Mucosa of descending colon (tissue), 3 donors: ENCODE data around the gene SH3TC2. TPM values are rescaled to one million over a fixed set of nuclear protein-coding genes. Genes with fewer than 3 reads are reported as not detected.

Source experiments
- ATAC-seq: fragments of 200-7000 bp; cut with Tn5 transposase; one replicate; pipeline ENCODE4 v1.9.1; 2020; ENCODE audit warnings: mild to moderate bottlenecking, moderate library complexity
- DNase-seq, 3 donors: peaks; one replicate each; pipeline ENCODE4 v3.0.0-alpha.2; 2020
- H3K36me3 ChIP-seq: fragments of 200-600 bp; one replicate; pipeline ENCODE4 v1.8.0; 2021; ENCODE audit warnings: low read depth, mild to moderate bottlenecking
- H3K4me1 ChIP-seq: fragments of 200-600 bp; one replicate; pipeline ENCODE4 v1.8.0; 2021; ENCODE audit warnings: low read depth, mild to moderate bottlenecking
- H3K4me3 ChIP-seq: fragments of 200-600 bp; one replicate; pipeline ENCODE4 v1.8.0; 2021; ENCODE audit warnings: mild to moderate bottlenecking
- H3K9me3 ChIP-seq: fragments of 200-600 bp; one replicate; pipeline ENCODE4 v1.8.0; 2021; ENCODE audit warnings: mild to moderate bottlenecking
- intact Hi-C, 2 donors: fragments of 100-400 bp; cut with DNase I in 1 of 2; cut with micrococcal nuclease in 1 of 2; formaldehyde crosslinking; loops; one replicate each; pipeline versions ENCODE4 v1.11.0 to v1.11.1; 2022; cut with DNase I, micrococcal nuclease
- total RNA-seq, 3 donors: library from RNA; stranded (reverse); fragmentation: NEBNext Ultra II Directional in 2 of 3; extraction: Animal tissue kit (Norgen Biotek cat#: 25700) in 2 of 3; gene quantifications; one replicate each; pipeline versions ENCODE4 v1.2.1 to v1.2.4, GENCODE V29; 2021 to 2023
- TF ChIP-seq, protein P1 (sequence below): fragments of 200-600 bp; IDR thresholded peaks from one replicate; pipeline ENCODE4 v1.8.0; 2022; ENCODE audit warnings: antibody characterized with exemption, mild to moderate bottlenecking
- donor health status: DM: no; HTN: no; CAD: no; lungs with moderate emphysema.
- donor health status: DM: no; HTN: no; CAD: no.
- donor health status: DM: no; HTN: yes; CAD: no.

SH3TC2 gene
- total RNA-seq, 3 donors from 2014 or later, result 1.3 to 3.9 (median 2.2) TPM

DNA sequence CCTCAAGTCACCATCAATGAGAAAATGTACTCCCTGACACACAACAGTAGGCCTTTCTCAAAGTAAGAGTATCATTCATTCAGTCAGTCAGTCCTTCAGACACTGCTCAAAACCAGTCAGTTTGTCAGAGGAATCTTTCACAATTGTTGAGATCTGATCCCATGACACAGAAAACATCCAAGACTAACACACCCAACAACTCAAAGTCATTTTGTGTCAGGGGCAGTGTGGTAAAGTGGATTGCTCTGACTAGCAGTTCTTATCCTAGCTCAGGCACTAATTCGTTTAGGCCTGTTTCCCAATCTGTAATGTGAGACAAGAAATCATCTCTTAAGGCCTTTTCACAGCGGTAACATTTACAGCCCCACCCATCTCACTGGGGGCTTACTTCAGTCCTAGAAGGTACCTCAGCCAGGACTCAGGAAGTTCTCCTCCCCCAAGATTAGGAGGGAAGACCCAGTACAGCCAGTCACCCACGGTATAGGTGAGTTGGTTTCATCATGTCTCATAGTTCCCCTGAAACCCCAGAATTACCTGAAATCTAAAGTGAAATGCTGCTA lies 31.9 kb downstream of the SH3TC2 start:
- Histone ChIP-seq H3K4me3 (no peak overlapping the region), H3K9me3 (no peaks in the 10 kb centered on the region), H3K36me3 (no peaks in the 10 kb centered on the region), H3K4me1 (no peaks in the 10 kb centered on the region)
- ATAC-seq (no peak), DNase-seq (no peak)
- intact Hi-C loops, result loop anchor here (10.0 kb wide), 1 partner anchor 296 kb away; no protein-coding TSS in a partner anchor
- TF ChIP-seq, protein P1, sequence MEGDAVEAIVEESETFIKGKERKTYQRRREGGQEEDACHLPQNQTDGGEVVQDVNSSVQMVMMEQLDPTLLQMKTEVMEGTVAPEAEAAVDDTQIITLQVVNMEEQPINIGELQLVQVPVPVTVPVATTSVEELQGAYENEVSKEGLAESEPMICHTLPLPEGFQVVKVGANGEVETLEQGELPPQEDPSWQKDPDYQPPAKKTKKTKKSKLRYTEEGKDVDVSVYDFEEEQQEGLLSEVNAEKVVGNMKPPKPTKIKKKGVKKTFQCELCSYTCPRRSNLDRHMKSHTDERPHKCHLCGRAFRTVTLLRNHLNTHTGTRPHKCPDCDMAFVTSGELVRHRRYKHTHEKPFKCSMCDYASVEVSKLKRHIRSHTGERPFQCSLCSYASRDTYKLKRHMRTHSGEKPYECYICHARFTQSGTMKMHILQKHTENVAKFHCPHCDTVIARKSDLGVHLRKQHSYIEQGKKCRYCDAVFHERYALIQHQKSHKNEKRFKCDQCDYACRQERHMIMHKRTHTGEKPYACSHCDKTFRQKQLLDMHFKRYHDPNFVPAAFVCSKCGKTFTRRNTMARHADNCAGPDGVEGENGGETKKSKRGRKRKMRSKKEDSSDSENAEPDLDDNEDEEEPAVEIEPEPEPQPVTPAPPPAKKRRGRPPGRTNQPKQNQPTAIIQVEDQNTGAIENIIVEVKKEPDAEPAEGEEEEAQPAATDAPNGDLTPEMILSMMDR, result no peak

DNA sequence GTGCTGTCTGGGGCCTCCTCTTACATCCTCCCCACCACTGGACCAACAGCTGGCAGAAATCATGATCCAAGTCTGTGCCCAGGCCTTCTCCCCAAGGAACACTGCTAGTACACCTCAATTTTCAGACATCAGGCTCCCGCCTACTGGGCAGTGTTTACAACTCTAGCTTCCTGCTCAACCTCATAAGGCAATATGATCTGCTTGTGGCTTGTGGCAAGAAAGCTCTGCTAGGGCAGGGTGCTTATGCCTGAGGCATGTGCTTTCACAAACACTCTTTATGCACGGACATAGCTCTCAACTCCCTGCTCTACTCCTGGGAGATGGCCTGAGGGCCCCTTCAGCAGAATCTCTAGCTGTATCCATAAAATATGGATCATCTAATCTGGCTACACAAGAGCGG lies 32.5 kb downstream of the SH3TC2 start:
- H3K9me3 ChIP-seq, result no peaks in the 10 kb centered on the region
- H3K36me3 ChIP-seq, result no peaks in the 10 kb centered on the region
- no peaks in the 10 kb centered on the region for H3K4me1 ChIP-seq
- H3K4me3 ChIP-seq, result no peak overlapping the region
- ATAC-seq (no peak), DNase-seq (no peak)
- TF ChIP-seq, protein P1, result no peak
- intact Hi-C loops, result loop anchor here (10.0 kb wide), 1 partner anchor 296 kb away; no protein-coding TSS in a partner anchor

DNA sequence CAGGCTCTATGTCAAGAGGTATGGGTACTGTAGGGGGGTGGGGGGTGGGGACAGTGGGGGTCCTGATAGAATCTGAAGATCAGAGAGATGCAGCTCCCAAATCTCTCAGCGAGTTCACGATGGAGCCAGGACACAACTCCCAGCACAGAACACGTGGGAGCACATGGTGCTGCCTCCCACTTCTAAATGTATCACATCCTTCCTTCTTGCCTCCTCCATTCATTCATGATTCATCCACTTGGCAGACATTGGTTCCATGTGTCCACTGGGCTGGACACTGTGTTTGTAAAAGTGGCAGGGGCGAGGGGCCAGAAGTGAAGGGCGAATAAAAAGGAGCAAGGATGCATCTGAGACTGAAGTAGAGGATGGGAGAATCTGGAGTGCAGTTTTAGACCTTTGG lies 33.9 kb downstream of the SH3TC2 start:
- TF ChIP-seq, protein P1, result no peak
- intact Hi-C loops, result no loop called here
- no peaks in the 10 kb centered on the region for H3K4me1 ChIP-seq
- no peak for DNase-seq
- no peaks in the 10 kb centered on the region for H3K36me3 ChIP-seq
- ATAC-seq, result no peak
- H3K4me3 ChIP-seq, result no peak overlapping the region
- no peaks in the 10 kb centered on the region for H3K9me3 ChIP-seq

DNA sequence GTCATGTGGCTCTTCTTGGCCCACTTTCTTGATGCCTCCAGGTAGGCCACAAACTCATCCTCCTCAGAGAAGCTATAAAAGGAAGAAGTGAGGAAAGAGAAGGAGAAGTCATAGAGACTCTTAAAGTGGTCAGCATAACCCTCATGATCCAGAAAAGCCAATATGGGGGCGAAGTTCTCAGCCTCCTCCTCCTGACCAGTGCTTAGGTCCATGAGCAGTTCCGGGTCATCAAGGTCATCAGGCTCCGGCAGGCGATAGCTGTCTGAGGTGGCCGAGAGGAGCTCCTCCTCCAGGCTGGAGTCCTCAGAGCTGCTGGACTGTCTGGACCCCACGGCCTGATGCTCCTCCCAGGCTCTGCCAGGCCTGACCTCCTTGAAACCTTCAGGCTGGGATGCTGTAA lies 34.7 kb downstream of the SH3TC2 start:
- intact Hi-C loops, result no loop called here
- Histone ChIP-seq H3K36me3 (no peaks in the 10 kb centered on the region), H3K9me3 (no peaks in the 10 kb centered on the region), H3K4me1 (no peaks in the 10 kb centered on the region), H3K4me3 (no peak overlapping the region)
- TF ChIP-seq, protein P1, result no peak
- DNase-seq (no peak), ATAC-seq (no peak)

DNA sequence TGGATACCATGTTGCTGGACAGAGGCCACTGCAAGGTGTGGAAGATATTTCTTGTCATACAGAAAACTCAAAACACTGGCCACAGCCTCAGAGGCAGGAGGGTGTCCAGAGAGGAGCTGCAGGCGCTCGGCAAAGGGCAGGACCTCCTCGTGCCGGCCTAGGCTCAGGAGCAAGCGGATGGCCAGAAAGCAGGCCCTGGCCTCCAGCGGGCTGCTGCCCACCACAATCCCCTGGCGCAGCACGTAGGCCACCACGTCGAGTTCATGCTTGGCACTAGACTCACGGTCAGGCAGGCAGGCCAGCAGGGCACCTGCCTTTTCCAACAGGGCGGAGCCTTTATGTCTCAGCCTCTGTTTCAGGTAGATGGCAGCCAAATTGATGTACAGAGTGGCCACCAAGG lies 35.2 kb downstream of the SH3TC2 start:
- no peaks in the 10 kb centered on the region for H3K4me1 ChIP-seq
- intact Hi-C loops, result no loop called here
- no peak overlapping the region for H3K4me3 ChIP-seq
- no peaks in the 10 kb centered on the region for H3K36me3 ChIP-seq
- TF ChIP-seq, protein P1, result no peak
- no peaks in the 10 kb centered on the region for H3K9me3 ChIP-seq
- DNase-seq (no peak), ATAC-seq (no peak)

DNA sequence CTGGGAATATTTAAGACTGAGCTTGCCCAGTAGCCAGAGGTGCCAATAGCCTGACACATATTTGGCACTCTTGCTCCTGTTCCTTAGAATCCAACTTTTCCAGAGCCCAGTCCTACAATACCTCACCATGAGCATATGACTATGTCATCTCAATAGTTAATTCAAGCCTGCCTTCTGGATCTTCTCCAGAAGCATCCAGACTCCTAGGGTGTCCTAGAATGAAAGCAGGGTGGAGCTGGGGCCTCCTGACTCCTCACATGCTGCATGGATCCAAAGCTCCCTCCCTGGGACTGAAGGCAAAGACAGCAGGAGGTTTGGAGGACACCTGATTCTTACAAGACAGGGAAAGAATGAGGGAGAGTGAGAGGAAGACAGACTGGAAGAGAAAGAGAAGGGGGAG lies 37.9 kb downstream of the SH3TC2 start:
- no peaks in the 10 kb centered on the region for H3K4me1 ChIP-seq
- no peak overlapping the region for H3K4me3 ChIP-seq
- no peaks in the 10 kb centered on the region for H3K36me3 ChIP-seq
- no peaks in the 10 kb centered on the region for H3K9me3 ChIP-seq
- TF ChIP-seq, protein P1, result no peak
- DNase-seq (no peak), ATAC-seq (no peak)
- intact Hi-C loops, result no loop called here
